NCI-H82 treated with DMSO at 0.1 percent for 48 hours (cell line): ENCODE data around the gene FNBP1L.

Source experiments
- DNase-seq: peaks from one replicate; lab custom pipeline; 2025; ENCODE audit not compliant: unreplicated experiment; lab: John Stamatoyannopoulos, UW

Gene FNBP1L

GRCh38 chr1:93447481-93448291 is at the start of gene FNBP1L:
Gene FNBP1L, plus strand, starts transcription at chr1:93448118. Its CDS starts 164 bp downstream, at chr1:93448282.
- peak; percentile 52 for DNase-seq

GRCh38 chr1:93399781-93400180 is 48.1 kb upstream of the FNBP1L start:
- no peak for DNase-seq

- DNase-seq: no peak
These were observed 39.7 kb upstream of the FNBP1L start for GRCh38 chr1:93408203-93408602.

GRCh38 chr1:93411000-93411399 is 36.9 kb upstream of the FNBP1L start:
- DNase-seq: no peak

DNA sequence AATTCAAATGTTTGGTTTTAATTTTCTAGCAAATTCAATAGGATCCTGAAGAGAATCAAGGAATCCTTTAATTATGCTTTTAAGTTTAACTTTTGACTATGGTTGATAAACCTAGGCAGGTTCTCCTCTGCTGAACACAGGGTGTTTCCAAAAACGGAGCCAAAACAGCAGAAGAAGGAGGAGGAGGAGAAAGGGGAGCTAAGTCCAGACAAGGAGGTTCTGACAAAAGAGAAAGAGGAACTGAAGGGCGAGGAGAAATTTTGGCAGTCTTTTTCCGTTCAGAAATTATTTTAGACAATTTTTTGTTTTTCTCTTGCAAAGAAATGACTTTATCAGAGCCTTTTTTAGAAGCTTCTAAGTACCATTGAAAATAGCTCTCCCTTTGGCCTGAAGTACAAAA is 33.2 kb upstream of the FNBP1L start:
- no peak for DNase-seq

DNA sequence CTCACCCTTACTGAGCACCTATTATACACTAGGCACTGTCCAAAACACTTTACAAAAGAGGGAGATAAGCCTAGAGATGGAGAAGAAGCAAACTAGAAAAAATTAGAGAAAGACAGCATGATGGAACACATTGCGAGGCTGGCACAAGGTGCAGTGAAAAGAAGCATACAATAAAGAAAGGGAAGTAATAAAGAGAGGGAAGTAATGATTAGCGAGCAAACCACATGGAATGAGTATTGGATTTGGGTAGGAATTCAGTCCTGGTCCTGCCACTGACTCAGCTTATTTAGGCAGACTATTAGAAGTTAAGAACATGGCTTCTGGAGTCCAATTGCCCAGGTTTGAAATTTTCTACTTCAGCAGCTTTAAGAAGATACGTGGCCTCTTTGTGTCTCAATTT is 32.6 kb upstream of the FNBP1L start:
- DNase-seq: no peak

DNA sequence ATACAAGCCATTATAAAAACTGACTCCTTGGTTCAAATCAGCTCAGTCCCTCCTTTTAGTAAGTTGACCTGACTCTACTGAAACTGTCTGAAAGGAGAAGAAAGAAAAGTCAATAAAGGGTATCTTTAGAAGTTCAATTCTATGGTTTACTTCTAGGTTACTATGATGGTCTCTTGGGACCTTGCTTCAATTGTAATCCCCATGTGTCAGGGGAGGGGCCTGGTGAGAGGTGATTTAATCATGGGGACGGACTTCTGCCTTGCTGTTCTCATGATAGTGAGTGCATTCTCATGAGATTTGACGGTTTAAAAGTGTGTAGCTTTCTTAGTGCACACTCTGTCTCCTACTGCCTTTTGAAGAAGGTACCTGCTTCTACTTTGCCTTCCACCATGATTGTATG is 31.7 kb upstream of the FNBP1L start:
- DNase-seq: no peak

DNA sequence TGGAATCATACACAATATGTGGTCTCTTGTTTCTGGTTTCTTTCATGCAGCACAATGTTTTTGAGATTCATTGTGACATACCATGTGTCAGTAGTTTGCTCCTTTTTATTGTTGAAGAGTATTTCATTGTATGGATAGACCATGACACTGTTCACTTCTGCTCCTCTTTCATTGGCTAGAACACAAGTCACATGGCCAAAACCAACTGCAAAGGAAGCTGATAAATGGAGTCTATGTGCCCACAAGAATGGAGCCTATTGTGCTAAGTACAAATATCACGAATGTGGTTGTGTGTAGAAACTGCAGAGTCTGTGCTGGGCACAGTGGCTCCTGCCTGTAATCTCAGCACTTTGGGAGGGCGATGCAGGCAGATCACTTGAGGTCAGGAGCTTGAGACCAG is 28.6 kb upstream of the FNBP1L start:
- no peak for DNase-seq

DNA sequence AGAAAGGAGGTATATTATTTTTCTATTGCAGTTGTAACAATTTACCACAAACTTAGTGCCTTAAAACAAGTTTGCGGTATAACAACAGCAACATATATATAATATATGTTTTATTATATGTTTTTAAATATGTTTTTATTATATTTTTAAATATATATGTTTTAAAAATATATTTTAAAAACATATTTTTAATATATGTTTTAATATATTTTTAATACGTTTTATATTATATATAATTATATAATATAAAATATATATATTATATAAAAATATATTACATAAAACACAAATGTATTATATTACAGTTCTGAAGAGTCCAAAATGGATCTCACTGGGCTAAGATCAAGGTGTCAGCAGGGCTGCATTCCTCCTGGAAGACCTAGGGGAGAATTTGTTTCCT is 27.5 kb upstream of the FNBP1L start:
- no peak for DNase-seq

GRCh38 chr1:93426181-93426580 is 21.7 kb upstream of the FNBP1L start:
- DNase-seq: no peak

GRCh38 chr1:93427656-93428055 is 20.3 kb upstream of the FNBP1L start:
- DNase-seq: no peak

GRCh38 chr1:93433407-93433961 is 14.4 kb upstream of the FNBP1L start:
- no peak for DNase-seq

- DNase-seq: no peak
These were observed 13.8 kb upstream of the FNBP1L start for GRCh38 chr1:93434088-93434487.

- no peak for DNase-seq
These were observed 12.9 kb upstream of the FNBP1L start for GRCh38 chr1:93434987-93435386.

DNA sequence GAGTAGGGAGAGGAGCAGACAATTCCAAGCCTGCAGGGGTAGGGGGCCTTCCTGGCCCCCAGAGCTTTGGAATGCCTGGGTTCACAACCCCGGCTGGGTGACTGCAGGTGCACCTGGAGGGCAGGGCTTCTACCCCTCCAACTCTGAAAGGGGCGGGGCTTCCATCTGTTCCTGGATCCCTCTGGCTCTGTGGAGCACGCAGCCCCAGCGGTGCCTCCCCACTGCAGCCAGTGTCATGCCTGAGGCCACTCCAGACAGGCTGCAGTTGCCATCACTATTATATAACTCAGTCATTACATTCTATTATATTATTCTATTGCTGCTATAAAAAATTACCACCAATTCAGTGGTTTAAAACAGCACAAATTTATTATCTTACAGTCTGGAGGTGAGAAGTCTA is 12.5 kb upstream of the FNBP1L start:
- no peak for DNase-seq

DNA sequence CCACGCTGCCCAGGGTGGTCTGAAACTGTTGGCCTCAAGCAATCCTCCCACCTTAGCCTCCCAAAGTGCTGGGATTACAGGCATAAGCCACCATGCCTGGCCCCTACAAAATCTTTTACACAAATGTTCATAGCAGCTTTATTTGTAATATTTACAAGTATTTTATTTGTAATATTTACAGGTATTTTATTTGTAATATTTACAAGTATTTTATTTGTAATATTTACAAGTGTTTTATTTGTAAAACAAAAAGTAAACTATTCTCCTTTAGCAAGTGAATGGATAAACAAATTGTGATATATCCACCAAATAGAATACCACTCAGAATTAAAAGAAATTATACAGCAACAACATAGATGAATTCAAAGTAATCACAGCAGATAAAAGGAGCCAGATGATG is 11.4 kb upstream of the FNBP1L start:
- no peak for DNase-seq

DNA sequence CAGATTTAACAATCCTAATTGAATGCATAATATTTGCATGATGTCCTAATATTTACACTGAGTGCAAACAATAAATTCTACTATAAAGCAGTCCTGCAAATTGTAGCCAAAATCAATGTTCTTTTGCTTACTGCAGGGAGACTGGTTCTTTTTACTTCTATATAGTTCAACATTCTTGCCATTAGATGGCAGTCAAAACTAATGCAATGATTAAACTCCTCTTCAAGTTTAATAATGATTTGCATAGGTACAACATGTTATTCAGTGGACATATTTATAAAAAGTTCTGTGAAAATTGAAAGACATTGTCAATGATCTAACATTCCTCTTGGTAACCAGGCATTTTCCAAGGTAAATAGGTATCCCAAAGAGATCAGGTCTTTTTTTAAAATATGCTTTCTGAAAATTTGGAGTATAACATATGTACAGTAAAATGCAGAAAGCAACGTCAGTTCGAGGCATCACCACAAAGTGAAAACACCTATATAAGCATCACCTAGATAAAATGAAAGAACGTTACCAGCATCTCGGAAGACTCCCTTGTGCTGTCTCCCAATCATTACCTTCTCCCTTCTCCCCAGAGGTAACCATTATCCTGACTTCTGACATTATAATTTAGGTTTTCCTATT is 9.8 kb upstream of the FNBP1L start:
- peak; percentile 12 for DNase-seq

DNA sequence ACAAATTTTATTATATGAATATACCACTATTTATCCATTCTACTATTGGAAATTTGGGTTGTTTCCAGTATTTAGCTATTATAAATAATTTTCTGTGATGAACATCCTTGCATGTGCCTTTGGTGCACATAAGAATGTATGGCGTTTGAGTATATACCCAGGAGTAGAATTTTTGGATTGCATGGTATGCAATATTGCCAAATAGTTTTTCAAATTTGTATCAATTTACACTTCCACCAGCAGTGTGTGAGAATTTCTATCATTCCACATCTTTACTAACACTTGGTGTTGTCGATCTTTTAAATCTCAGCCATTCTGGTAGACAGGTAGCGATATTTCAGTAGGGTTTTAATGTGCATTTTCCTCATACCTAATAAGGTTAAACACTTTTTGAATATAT is 9.2 kb upstream of the FNBP1L start:
- no peak for DNase-seq

DNA sequence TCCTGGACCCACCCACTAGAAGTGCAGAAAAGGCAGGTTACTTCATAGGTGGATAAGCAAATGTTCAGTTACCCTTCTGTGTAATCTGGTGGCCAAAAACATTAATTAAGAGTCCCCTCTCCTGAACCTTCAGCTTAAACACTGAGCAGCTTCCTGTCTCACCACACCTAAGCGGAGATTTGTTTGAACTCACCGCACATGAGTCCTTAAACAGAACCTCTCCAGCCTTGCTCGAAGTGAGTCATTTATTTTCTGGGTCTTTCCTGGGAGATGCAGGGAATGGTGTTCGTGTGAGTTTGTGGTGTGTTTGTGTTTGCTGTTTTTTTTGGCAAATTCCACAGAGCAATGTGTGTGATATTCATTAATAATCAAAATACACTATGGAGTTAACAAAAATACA is 7.6 kb upstream of the FNBP1L start:
- DNase-seq: no peak

- DNase-seq: no peak
These were observed 7.2 kb upstream of the FNBP1L start for GRCh38 chr1:93440706-93441105.

DNA sequence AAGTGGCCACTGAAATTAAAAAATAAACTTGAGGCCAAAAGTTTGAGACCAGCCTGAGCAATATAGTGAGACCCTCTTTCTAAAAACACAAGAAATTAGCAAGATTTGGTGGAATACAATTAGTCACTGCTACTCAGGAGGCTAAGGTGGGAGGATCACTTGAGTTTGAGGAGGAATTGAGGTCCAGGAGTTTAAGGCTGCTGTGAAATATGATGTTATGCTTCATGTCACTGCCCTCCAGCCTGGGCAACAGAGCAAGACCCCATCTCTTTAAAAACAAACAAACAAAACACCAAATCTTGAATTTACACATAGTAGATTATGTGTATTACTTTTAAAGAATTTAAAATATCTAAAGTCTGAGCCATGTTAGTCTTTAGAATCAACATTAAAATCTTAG is 6.3 kb upstream of the FNBP1L start:
- DNase-seq: no peak

DNA sequence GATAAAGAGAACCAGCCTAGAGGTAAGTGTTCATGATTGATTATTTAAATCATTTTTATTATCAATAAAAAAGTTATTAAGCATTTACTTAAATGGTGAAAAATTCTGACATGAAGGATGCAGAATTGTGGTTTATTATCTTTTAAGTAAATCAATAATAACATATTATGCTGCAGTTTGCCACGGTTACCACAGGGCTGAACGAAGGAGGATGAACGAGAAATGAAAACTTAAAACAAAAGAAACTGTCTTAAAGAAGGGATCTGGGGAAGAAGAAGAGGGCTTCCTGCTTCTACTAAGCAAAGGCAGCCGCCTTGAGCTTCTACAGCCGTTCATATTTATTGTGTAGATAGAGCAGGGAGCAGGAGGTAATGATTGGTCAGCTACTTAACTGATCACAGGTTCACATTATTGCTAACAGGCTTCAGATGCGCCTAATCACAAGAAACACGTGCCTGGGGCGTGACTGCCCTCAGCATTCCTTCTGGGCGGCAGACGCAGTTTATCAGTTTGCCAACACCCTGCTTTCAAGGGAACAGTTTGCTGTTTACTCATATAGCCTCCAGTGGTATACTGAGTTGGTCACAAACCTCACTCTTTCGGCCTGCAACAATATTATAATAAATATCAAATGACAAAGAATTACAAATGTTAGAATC is 5.8 kb upstream of the FNBP1L start:
- no peak for DNase-seq
